ENCODE measurements around the gene PRDM12.

PRDM12 gene

DNA sequence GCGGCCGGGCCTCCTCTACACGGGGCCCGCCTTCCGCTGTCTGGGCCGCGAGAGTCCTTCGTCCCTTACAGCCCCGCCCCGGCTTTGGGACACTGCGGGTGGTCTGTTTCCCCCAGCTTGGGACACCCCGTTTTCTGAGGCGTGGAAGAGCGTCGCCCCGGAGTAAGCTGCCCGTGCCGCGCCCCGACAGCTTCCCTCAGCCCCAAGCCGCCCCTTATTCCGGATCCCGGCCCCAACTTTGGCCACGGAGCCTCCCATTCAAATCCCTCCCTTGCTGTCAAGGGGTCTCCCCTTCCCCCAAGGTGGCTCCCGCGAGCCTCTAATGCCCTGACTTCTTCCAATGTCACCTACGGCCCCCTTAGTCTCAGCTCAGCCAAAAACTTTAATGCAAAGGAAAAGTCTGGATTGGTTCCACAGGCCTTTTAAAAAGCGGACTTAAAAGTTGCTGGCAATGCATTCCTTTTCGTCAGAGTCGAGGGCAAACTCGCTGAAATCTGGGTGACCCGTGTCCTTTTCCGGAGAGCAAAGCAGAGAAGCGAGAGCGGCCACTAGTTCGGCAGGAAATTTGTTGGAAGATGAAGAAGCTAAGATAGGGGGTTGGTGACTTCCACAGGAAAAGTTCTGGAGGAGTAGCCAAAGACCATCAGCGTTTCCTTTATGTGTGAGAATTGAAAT lies 49.0 kb downstream of the PRDM12 start:
- TF ChIP-seq, protein P1, sequence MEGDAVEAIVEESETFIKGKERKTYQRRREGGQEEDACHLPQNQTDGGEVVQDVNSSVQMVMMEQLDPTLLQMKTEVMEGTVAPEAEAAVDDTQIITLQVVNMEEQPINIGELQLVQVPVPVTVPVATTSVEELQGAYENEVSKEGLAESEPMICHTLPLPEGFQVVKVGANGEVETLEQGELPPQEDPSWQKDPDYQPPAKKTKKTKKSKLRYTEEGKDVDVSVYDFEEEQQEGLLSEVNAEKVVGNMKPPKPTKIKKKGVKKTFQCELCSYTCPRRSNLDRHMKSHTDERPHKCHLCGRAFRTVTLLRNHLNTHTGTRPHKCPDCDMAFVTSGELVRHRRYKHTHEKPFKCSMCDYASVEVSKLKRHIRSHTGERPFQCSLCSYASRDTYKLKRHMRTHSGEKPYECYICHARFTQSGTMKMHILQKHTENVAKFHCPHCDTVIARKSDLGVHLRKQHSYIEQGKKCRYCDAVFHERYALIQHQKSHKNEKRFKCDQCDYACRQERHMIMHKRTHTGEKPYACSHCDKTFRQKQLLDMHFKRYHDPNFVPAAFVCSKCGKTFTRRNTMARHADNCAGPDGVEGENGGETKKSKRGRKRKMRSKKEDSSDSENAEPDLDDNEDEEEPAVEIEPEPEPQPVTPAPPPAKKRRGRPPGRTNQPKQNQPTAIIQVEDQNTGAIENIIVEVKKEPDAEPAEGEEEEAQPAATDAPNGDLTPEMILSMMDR (IDR thresholded peaks at IDR 0.05; ENCODE audit: insufficient read depth, low read length, missing control alignments): no peak
- peak overlapping the region; percentile 79 for H3K4me3 ChIP-seq (ENCODE audit: low read depth, low read length)
- no peak for DNase-seq (ENCODE audit: low read depth, low spot score)
- CTCF ChIA-PET: interaction anchor here (1.0 to 24.5 kb wide), 5 partner anchors 12 to 324 kb away, joined by 3 to 786 read pairs (median 3); no protein-coding TSS in a partner anchor
- POLR2A ChIA-PET: interaction anchor here (0.5 to 1.1 kb wide), 4 partner anchors 134 to 1007 kb away, joined by 3 read pairs; no protein-coding TSS in a partner anchor

DNA sequence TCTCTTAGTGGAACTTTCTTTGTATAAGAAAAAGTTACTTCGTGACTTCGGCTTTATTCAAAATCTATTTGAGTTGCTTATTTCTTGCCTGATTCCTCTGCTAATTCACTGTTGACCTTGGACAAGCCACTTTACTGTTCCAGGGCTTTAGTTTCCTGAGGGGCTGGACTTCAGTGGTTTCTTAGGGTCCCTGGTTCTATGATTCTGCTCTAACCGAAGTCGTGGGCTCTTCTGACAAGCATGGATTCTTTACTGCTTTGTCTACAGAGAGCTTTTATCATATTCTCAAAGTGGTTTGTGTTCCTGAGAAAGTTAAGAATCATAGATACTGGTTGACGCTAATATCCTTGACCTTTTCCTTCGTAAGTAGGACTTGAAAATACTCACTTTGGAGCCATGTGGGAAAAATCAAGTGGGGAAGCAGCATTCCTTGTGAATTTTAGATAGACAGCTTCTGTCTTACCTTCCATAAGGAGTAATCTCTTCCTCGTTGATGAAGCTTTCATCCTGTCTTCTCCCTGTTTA lies 50.3 kb downstream of the PRDM12 start:
- ChIA-PET CTCF (interaction anchor here (0.8 to 24.5 kb wide), 11 partner anchors 8 to 332 kb away, joined by 3 to 786 read pairs (median 4); partner anchors contain the start of gene EXOSC2), POLR2A (no interaction called here)
- peak overlapping the region; percentile 79 for H3K4me3 ChIP-seq (ENCODE audit: low read depth, low read length)
- TF ChIP-seq, protein P1 (IDR thresholded peaks at IDR 0.05; ENCODE audit: insufficient read depth, low read length, missing control alignments): no peak
- DNase-seq (ENCODE audit: low read depth, low spot score): no peak

DNA sequence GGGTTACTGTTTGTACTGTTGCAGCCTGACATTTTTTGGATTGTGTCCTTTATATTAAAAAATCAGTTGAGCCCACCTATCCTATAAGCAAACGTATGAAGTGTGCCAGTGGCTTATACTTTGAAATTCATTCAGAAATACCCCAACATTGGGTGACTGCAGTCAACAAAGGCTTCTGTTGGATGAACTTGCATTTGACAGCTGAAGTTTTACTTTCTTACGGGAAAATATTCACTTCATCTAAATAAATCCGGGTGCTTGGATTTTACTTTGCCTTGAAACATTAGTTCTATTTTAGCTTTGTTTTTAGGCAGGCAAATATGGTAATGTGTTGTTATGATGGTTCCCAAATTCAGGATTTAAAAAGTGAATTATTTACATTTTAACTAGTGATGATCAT lies 50.9 kb downstream of the PRDM12 start:
- ChIA-PET POLR2A (no interaction called here), CTCF (interaction anchor here (0.8 to 24.5 kb wide), 11 partner anchors 9 to 331 kb away, joined by 3 to 786 read pairs (median 5); partner anchors contain the start of gene EXOSC2)
- TF ChIP-seq, protein P1 (IDR thresholded peaks at IDR 0.05; ENCODE audit: insufficient read depth, low read length, missing control alignments): no peak
- H3K4me3 ChIP-seq (ENCODE audit: low read depth, low read length): peak overlapping the region; percentile 79
- DNase-seq (ENCODE audit: low read depth, low spot score): no peak

DNA sequence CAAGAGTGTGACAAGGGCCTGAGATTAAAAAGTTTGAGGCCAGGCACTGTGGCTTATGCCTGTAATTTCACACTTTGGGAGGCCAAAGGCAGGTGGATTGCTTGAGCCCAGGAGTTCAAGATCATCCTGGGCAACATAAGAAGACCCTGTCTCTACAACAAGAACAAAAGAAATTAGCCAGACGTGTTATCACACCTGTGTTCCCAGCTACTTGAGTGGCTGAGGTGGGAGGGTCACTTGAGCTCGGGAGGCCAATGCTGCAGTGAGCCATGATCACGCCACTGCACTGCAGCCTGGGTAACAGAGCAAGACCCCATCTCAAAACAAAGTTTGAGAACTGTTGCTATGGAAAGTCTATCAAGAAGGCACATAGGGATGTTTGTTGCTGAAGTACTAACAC lies 54.2 kb downstream of the PRDM12 start:
- CTCF ChIA-PET: interaction anchor here (1.2 to 24.5 kb wide), 5 partner anchors 11 to 148 kb away, joined by 3 to 786 read pairs (median 6); no protein-coding TSS in a partner anchor
- TF ChIP-seq, protein P1 (IDR thresholded peaks at IDR 0.05; ENCODE audit: insufficient read depth, low read length, missing control alignments): no peak
- no peak overlapping the region for H3K4me3 ChIP-seq (ENCODE audit: low read depth, low read length)
- POLR2A ChIA-PET: no interaction called here
- no peak for DNase-seq (ENCODE audit: low read depth, low spot score)

DNA sequence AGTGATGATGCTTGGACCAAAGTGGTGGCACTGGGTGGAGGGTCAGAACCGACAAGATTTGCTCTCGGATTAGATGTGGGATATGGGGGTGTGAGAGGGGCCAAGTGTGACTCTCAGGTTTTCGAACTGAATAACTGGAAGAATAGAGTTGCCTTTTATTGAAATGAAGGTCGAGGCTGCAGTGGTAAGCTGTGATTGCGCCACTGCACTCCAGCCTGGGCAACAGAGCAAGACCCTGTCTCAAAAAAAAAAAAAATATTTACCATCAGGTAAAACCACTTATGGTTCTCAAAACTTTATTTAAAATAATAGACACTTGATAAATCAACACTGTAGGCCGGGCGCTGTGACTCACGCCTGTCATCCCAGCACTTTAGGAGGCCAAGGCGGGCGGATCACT lies 56.4 kb downstream of the PRDM12 start:
- ChIA-PET POLR2A (no interaction called here), CTCF (interaction anchor here (2.2 to 24.5 kb wide), 2 partner anchors 14 to 146 kb away, joined by 7 to 786 read pairs; no protein-coding TSS in a partner anchor)

DNA sequence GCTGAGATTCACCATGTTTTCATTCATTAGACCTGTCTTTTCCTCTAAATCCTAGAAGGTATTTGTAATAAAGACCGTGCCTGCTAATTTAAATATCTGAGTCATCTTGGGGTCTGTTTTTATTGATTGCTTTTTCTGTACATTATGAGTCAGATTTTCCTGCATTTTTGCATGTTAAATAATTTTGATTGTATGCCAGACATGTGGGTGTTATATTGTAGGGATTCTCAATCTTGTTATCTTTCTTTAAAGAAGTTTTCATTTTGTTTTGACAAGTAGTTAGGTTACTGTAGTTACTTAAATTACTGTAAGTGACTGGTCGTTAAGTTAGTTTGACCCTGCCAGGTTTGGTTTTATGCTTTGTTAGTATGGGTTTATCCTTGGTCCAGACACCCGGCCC lies 64.3 kb downstream of the PRDM12 start:
- TF ChIP-seq, protein P1 (IDR thresholded peaks at IDR 0.05; ENCODE audit: insufficient read depth, low read length, missing control alignments): no peak
- ChIA-PET POLR2A (no interaction called here), CTCF (interaction anchor here (1.3 kb wide), 1 partner anchor 135 kb away, joined by 3 read pairs; no protein-coding TSS in a partner anchor)
- no peak for DNase-seq (ENCODE audit: low read depth, low spot score)
- H3K4me3 ChIP-seq (ENCODE audit: low read depth, low read length): no peak overlapping the region

More for the DNA sequence above, 56.4 kb downstream of the PRDM12 start:
- DNase-seq (ENCODE audit: low read depth, low spot score): no peak
- TF ChIP-seq, protein P1 (IDR thresholded peaks at IDR 0.05; ENCODE audit: insufficient read depth, low read length, missing control alignments): no peak
- no peak overlapping the region for H3K4me3 ChIP-seq (ENCODE audit: low read depth, low read length)
